CD8-positive, alpha-beta memory T cell (primary cell): ENCODE results near the gene TM4SF18. TPM values are rescaled to one million over a fixed set of nuclear protein-coding genes. Genes with fewer than 3 reads are reported as not detected.

Experiments
- CTCF ChIA-PET: fragments of 350-600 bp; sonication (Branson Sonifier 250); formaldehyde crosslinking; loops from one replicate; lab custom pipeline; 2021; ENCODE audit warnings: antibody characterized with exemption; lab: Charles Lee
- POLR2A ChIA-PET: fragments of 350-600 bp; sonication (Branson Sonifier 250); formaldehyde crosslinking; loops from one replicate; lab custom pipeline; 2021; ENCODE audit warnings: antibody characterized with exemption; lab: Charles Lee
- DNase-seq, 5 donors: peaks; one replicate each; pipeline versions ENCODE4 v3.0.0 to v3.0.0-alpha.2; 2020 to 2022; ENCODE audit warnings: mixed read lengths in 1 of 5
- H3K27ac ChIP-seq: one replicate; pipeline ENCODE4 v1.7.0; 2013; ENCODE audit warnings: low read depth, mild to moderate bottlenecking, low read length, moderate library complexity
- H3K27me3 ChIP-seq: 2 replicates; pipeline ENCODE4 v1.7.0; 2013; ENCODE audit warnings: low read length, mild to moderate bottlenecking; ENCODE audit not compliant: insufficient read depth, poor library complexity, severe bottlenecking
- H3K36me3 ChIP-seq: 2 replicates; pipeline ENCODE4 v1.7.0; 2013; ENCODE audit warnings: mild to moderate bottlenecking, low read length, moderate library complexity; ENCODE audit not compliant: insufficient read depth
- H3K4me1 ChIP-seq: 2 replicates; pipeline ENCODE4 v1.7.0; 2013; ENCODE audit warnings: mild to moderate bottlenecking, low read length, moderate library complexity; ENCODE audit not compliant: insufficient read depth
- H3K4me3 ChIP-seq: 2 replicates; pipeline ENCODE4 v1.7.0; 2013; ENCODE audit warnings: mild to moderate bottlenecking, low read length
- H3K9me3 ChIP-seq: 2 replicates; pipeline ENCODE4 v1.7.0; 2013; ENCODE audit warnings: mild to moderate bottlenecking, low read length
- H3K27ac Mint-ChIP-seq, 8 donors: one replicate each; pipeline ENCODE4 v1.8.0; 2020 to 2021; ENCODE audit warnings: mixed read lengths in 8 of 8, mild to moderate bottlenecking in 6 of 8, inconsistent platforms in 3 of 8, moderate library complexity in 3 of 8
- H3K27me3 Mint-ChIP-seq, 2 donors: one replicate each; pipeline ENCODE4 v1.8.0; 2020 to 2021; ENCODE audit warnings: mixed read lengths in 2 of 2, mild to moderate bottlenecking in 1 of 2, moderate library complexity in 1 of 2
- H3K36me3 Mint-ChIP-seq, 3 donors: one replicate each; pipeline ENCODE4 v1.8.0; 2020 to 2021; ENCODE audit warnings: mixed read lengths in 3 of 3, inconsistent platforms in 1 of 3, mild to moderate bottlenecking in 1 of 3
- H3K4me1 Mint-ChIP-seq, 3 donors: one replicate each; pipeline ENCODE4 v1.8.0; 2020 to 2021; ENCODE audit warnings: mixed read lengths in 3 of 3, inconsistent platforms in 1 of 3, mild to moderate bottlenecking in 1 of 3
- H3K4me3 Mint-ChIP-seq, 7 donors: one replicate each; pipeline ENCODE4 v1.8.0; 2020 to 2021; ENCODE audit warnings: mixed read lengths in 7 of 7, mild to moderate bottlenecking in 6 of 7, moderate library complexity in 4 of 7, inconsistent platforms in 2 of 7
- H3K9me3 Mint-ChIP-seq, 5 donors: one replicate each; pipeline ENCODE4 v1.8.0; 2020 to 2022; ENCODE audit warnings: mixed read lengths in 5 of 5, mild to moderate bottlenecking in 3 of 5, moderate library complexity in 2 of 5, inconsistent platforms in 1 of 5
- polyA plus RNA-seq: library from polyadenylated mRNA; unstranded; fragments of 300-500 nt; fragmentation: Illumina TruSeq; gene quantifications from one replicate; pipeline ENCODE4 v1.2.3, GENCODE V29; 2021
- total RNA-seq, 2 experiments: library from RNA; stranded (reverse); gene quantifications; one replicate each; pipeline ENCODE4 v1.2.3, GENCODE V29; 2021

Gene TM4SF18
- total and polyA plus RNA-seq, 3 experiments from 2014 or later, result not detected

DNA sequence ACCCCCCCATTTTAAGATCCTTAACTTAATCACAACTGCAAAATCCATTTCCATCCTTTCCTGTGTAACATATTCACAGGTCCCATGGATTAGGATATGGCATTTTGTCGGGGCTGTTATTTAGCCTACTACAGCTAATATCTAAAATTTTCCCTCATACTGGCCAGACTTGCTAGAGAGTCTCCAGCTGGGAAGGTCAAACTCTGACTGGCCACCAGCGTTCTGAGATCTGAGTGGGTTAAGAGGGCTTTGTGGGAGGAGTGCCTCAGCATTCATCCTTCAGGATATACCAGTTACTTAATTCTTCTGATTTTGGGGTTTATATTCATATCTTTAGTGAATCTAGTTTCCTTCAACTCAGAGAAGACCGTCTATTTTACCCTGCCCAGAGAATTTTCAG, 17.7 kb downstream of the TM4SF18 start:
- H3K36me3 ChIP-seq, result no peaks in the 10 kb centered on the region
- Mint-ChIP-seq H3K4me1 (no peaks in the 10 kb centered on the region), H3K27ac (no peak overlapping the region), H3K27me3 (peaks cover 13 to 30% of the 10 kb centered on the region in 2 donors), H3K4me3 (no peak overlapping the region), H3K9me3 (peaks cover 0 to 2% (median 0%) of the 10 kb centered on the region in 5 donors), H3K36me3 (peaks cover 0 to 11% (median 2%) of the 10 kb centered on the region in 3 donors)
- no peak overlapping the region for H3K4me3 ChIP-seq
- CTCF ChIA-PET, result no interaction called here
- POLR2A ChIA-PET, result no interaction called here
- H3K4me1 ChIP-seq, result no peaks in the 10 kb centered on the region
- H3K27me3 ChIP-seq, result no peaks in the 10 kb centered on the region
- H3K9me3 ChIP-seq, result no peaks in the 10 kb centered on the region
- no peak overlapping the region for H3K27ac ChIP-seq
- DNase-seq, result no peak

- peaks cover 0 to 2% (median 0%) of the 10 kb centered on the region in 5 donors for H3K9me3 Mint-ChIP-seq
- no peak overlapping the region for H3K4me3 Mint-ChIP-seq
- H3K4me1 Mint-ChIP-seq, result no peaks in the 10 kb centered on the region
- DNase-seq, result no peak
- H3K27ac Mint-ChIP-seq, result no peak overlapping the region
- POLR2A ChIA-PET, result no interaction called here
- H3K9me3 ChIP-seq, result no peaks in the 10 kb centered on the region
- peaks cover 0 to 11% (median 2%) of the 10 kb centered on the region in 3 donors for H3K36me3 Mint-ChIP-seq
- no peaks in the 10 kb centered on the region for H3K36me3 ChIP-seq
- H3K4me1 ChIP-seq, result no peaks in the 10 kb centered on the region
- H3K4me3 ChIP-seq, result no peak overlapping the region
- peaks cover 13 to 34% of the 10 kb centered on the region in 2 donors for H3K27me3 Mint-ChIP-seq
- CTCF ChIA-PET, result no interaction called here
- no peaks in the 10 kb centered on the region for H3K27me3 ChIP-seq
- no peak overlapping the region for H3K27ac ChIP-seq
Observed at GRCh38 chr3:149314807-149315578, 18.4 kb downstream of the TM4SF18 start.

GRCh38 chr3:149313542-149313941, 19.9 kb downstream of the TM4SF18 start:
- no peaks in the 10 kb centered on the region for H3K4me1 ChIP-seq
- Mint-ChIP-seq H3K27me3 (peaks cover 13 to 36% of the 10 kb centered on the region in 2 donors), H3K9me3 (peaks cover 0 to 2% (median 0%) of the 10 kb centered on the region in 5 donors), H3K4me1 (no peaks in the 10 kb centered on the region), H3K4me3 (no peak overlapping the region), H3K36me3 (peaks cover 0 to 11% (median 2%) of the 10 kb centered on the region in 3 donors), H3K27ac (no peak overlapping the region)
- DNase-seq, result no peak
- no peaks in the 10 kb centered on the region for H3K27me3 ChIP-seq
- CTCF ChIA-PET, result no interaction called here
- H3K36me3 ChIP-seq, result no peaks in the 10 kb centered on the region
- H3K27ac ChIP-seq, result no peak overlapping the region
- POLR2A ChIA-PET, result no interaction called here
- no peaks in the 10 kb centered on the region for H3K9me3 ChIP-seq
- H3K4me3 ChIP-seq, result no peak overlapping the region

DNA sequence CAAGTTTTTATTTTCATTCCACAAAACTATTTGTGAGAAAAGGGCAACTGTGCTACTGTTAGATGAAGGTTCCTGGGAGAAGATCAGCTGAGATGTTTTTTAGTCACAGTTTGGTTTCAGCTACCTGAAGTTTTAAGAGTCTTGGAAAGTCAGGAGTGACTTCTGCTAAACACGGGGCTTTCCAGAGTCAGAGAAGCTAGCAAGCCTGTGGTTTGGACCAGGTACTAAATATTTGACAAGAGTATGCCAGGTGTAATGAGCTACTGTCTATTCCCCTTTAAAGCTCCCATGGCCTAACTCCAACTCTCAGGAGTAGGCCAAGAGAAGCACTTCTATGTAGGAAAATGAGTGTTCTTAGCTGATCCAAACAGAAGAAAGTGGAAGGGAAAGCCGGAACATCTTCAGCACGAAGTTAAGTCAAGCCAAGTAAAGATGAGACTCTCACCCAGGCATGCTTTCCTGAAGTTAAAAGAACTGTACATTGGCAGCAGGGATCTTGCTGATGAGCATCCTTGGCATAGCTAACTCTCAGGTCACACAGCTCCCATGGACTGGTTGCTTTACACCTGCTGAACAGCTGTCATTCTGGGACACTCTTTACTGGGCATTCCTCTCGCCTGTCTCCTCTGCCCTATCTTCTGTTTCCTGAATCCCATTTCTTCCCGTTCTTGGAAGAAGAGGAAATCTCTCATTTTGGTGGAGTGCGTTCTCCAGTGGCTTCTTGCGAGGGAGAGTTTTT, 22.5 kb downstream of the TM4SF18 start:
- peaks cover 13 to 39% of the 10 kb centered on the region in 2 donors for H3K27me3 Mint-ChIP-seq
- H3K4me1 Mint-ChIP-seq, result no peaks in the 10 kb centered on the region
- H3K9me3 ChIP-seq, result no peaks in the 10 kb centered on the region
- peaks cover 0 to 11% (median 2%) of the 10 kb centered on the region in 3 donors for H3K36me3 Mint-ChIP-seq
- H3K4me3 ChIP-seq, result no peak overlapping the region
- H3K27ac ChIP-seq, result no peak overlapping the region
- CTCF ChIA-PET, result no interaction called here
- no peak for DNase-seq
- H3K36me3 ChIP-seq, result no peaks in the 10 kb centered on the region
- no peak overlapping the region for H3K27ac Mint-ChIP-seq
- H3K4me3 Mint-ChIP-seq, result no peak overlapping the region
- H3K9me3 Mint-ChIP-seq, result peaks cover 0 to 2% (median 0%) of the 10 kb centered on the region in 5 donors
- POLR2A ChIA-PET, result no interaction called here
- H3K4me1 ChIP-seq, result no peaks in the 10 kb centered on the region
- no peaks in the 10 kb centered on the region for H3K27me3 ChIP-seq

- Mint-ChIP-seq H3K27ac (peak overlapping the region in 1 of 8 donors; percentile 14), H3K4me3 (no peak overlapping the region), H3K9me3 (peaks cover 0 to 2% (median 0%) of the 10 kb centered on the region in 5 donors), H3K36me3 (peaks cover 0 to 2% (median under 1%) of the 10 kb centered on the region in 3 donors), H3K4me1 (peaks cover 0 to 1% (median 0%) of the 10 kb centered on the region in 3 donors), H3K27me3 (peaks cover 3 to 48% of the 10 kb centered on the region in 2 donors)
- H3K4me3 ChIP-seq, result no peak overlapping the region
- ChIA-PET CTCF (no interaction called here), POLR2A (no interaction called here)
- H3K27ac ChIP-seq, result no peak overlapping the region
- no peak for DNase-seq
- H3K27me3 ChIP-seq, result no peaks in the 10 kb centered on the region
- no peaks in the 10 kb centered on the region for H3K36me3 ChIP-seq
- no peaks in the 10 kb centered on the region for H3K9me3 ChIP-seq
- no peaks in the 10 kb centered on the region for H3K4me1 ChIP-seq
Observed at GRCh38 chr3:149307435-149307783, 26.0 kb downstream of the TM4SF18 start.

DNA sequence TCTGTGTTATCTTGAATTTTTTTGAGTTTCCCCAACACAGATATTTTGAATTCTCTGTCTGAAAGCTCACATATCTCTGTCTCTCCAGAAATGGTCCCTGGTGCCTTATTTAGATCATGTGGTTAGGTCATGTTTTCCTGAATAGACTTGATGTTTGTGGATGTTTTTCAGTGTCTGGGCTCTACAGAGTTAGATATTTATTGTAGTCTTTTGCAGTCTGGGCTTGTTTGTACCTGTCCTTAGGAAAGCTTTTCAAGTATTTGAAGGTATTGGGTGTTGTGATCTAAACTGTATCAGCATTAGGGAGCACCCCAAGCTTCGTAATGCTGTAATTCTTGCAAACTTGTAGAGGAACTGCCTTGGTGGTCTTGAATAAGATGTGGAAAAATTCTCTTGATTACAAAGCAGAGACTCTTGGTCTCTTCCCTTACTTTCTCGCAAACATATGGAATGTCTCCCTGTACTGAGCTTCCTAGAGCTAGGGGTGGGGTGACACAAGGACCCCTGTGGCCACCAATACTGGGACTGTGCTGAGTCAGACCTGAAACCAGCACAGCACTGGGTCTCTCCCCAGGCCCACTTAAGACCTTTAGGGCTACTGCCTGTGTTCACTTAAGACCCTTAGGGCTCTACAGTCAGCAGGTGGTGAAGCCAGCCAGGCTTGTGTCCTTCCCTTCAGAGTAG, 26.5 kb downstream of the TM4SF18 start:
- H3K36me3 ChIP-seq, result no peaks in the 10 kb centered on the region
- Mint-ChIP-seq H3K4me3 (no peak overlapping the region), H3K9me3 (peaks cover 0 to 2% (median 0%) of the 10 kb centered on the region in 5 donors), H3K4me1 (peaks cover 0 to 1% (median 0%) of the 10 kb centered on the region in 3 donors), H3K36me3 (peaks cover 0 to 2% (median 0%) of the 10 kb centered on the region in 3 donors), H3K27me3 (peaks cover 3 to 46% of the 10 kb centered on the region in 2 donors), H3K27ac (no peak overlapping the region)
- H3K27ac ChIP-seq, result no peak overlapping the region
- ChIA-PET CTCF (no interaction called here), POLR2A (no interaction called here)
- H3K4me1 ChIP-seq, result no peaks in the 10 kb centered on the region
- no peak for DNase-seq
- no peak overlapping the region for H3K4me3 ChIP-seq
- no peaks in the 10 kb centered on the region for H3K9me3 ChIP-seq
- H3K27me3 ChIP-seq, result no peaks in the 10 kb centered on the region

DNA sequence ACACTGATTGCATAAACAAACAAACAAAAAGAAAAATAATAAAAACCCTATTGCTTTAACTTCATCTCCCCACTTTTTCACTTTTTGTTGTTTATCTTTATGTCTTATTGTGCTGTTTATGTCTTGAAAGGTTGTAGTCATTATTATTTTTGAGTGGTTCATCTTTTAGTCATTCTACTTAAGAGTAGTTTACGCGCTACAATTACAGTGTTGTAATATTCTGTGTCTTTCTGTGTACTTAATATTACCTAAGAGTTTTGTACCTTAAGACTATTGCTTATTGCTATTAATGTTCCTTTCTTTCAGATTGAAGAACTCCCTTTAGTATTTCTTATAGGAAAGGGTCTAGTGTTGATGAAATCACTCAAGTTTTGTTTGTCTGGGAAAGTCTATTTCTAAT, 28.1 kb downstream of the TM4SF18 start:
- ChIA-PET CTCF (no interaction called here), POLR2A (no interaction called here)
- no peaks in the 10 kb centered on the region for H3K36me3 ChIP-seq
- no peaks in the 10 kb centered on the region for H3K27me3 ChIP-seq
- Mint-ChIP-seq H3K4me1 (peaks cover 0 to 1% (median 0%) of the 10 kb centered on the region in 3 donors), H3K27ac (no peak overlapping the region), H3K9me3 (peaks cover 0 to 2% (median 0%) of the 10 kb centered on the region in 5 donors), H3K27me3 (peaks cover 0 to 38% of the 10 kb centered on the region in 2 donors), H3K36me3 (no peaks in the 10 kb centered on the region), H3K4me3 (no peak overlapping the region)
- H3K27ac ChIP-seq, result no peak overlapping the region
- H3K4me1 ChIP-seq, result no peaks in the 10 kb centered on the region
- DNase-seq, result no peak
- H3K4me3 ChIP-seq, result no peak overlapping the region
- H3K9me3 ChIP-seq, result no peaks in the 10 kb centered on the region
